C4-2B (cell line): ENCODE data around the gene TCF4.

Experiments used
- H3K27ac ChIP-seq: fragments of 450-650 bp; 2 replicates; pipeline ENCODE4 v1.5.1; 2017
- ZFX ChIP-seq: fragments of 450-650 bp; IDR thresholded peaks from 2 replicates; pipeline ENCODE4 v1.6.1; 2017
- TF ChIP-seq, protein P1 (sequence below): fragments of 450-650 bp; conservative IDR thresholded peaks from 2 replicates; pipeline ENCODE4 v1.5.1; 2017; ENCODE audit warnings: mild to moderate bottlenecking

The TCF4 gene

DNA sequence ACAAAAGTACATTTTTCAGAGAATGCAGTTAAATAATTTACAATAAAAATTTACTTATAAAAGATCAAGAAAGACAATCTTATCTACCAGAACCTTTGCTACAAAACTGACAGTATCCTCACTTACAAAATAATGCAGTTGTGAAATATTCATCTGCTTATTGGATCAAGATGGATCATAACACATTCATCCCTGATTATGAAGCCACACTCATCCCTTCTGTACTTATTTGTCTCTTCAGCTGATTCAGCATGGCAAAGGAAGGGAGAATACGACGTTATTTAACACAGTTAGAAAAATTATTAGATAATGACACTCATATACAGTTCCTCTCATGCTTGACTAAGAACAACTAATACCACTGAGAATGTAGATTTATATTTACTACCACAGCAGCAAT, 46.4 kb downstream of the TCF4 start:
- TF ChIP-seq, protein P1, sequence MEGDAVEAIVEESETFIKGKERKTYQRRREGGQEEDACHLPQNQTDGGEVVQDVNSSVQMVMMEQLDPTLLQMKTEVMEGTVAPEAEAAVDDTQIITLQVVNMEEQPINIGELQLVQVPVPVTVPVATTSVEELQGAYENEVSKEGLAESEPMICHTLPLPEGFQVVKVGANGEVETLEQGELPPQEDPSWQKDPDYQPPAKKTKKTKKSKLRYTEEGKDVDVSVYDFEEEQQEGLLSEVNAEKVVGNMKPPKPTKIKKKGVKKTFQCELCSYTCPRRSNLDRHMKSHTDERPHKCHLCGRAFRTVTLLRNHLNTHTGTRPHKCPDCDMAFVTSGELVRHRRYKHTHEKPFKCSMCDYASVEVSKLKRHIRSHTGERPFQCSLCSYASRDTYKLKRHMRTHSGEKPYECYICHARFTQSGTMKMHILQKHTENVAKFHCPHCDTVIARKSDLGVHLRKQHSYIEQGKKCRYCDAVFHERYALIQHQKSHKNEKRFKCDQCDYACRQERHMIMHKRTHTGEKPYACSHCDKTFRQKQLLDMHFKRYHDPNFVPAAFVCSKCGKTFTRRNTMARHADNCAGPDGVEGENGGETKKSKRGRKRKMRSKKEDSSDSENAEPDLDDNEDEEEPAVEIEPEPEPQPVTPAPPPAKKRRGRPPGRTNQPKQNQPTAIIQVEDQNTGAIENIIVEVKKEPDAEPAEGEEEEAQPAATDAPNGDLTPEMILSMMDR, result no peak
- no peak for TF ChIP-seq ZFX
- H3K27ac ChIP-seq, result no peak overlapping the region

DNA sequence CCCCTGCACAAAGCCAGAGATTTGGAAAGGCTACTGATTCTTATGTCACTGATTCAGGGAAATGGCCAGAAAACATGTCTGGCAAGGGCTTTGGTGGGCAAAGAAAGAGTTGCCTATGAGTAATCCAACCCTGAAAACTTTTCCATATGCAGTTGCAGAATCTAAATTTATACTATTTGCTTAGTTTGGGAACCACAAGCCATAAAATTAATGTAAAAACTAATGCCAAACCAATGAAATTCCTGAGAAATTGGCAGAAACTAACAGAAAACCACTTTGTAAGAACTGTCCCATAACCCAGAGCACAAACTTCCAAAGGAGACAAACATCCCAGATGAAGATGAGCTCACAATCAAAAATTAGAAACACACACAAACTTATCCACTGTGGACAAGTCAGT, 48.8 kb downstream of the TCF4 start:
- no peak for TF ChIP-seq ZFX
- TF ChIP-seq, protein P1, result no peak
- H3K27ac ChIP-seq, result no peak overlapping the region

DNA sequence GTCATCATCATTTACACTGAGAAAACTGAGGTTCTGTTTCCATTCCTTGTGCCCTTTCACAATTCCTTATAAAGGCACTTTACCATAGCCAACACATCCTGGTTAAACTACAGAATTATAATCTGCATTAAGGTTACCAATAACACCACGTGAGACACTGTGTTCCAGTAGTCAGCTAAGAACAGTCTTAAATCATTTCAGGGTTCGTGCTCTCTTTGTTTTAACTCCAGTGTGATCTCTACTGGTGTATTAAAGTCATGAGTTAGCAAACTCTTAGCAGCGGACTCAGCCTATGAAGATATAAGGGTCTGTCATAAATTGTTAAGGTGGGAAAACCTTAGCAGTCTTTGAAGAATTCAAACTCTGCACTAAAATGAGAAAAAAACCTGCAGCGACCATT, 53.0 kb downstream of the TCF4 start:
- TF ChIP-seq ZFX, result no peak
- TF ChIP-seq, protein P1, result no peak
- no peak overlapping the region for H3K27ac ChIP-seq

DNA sequence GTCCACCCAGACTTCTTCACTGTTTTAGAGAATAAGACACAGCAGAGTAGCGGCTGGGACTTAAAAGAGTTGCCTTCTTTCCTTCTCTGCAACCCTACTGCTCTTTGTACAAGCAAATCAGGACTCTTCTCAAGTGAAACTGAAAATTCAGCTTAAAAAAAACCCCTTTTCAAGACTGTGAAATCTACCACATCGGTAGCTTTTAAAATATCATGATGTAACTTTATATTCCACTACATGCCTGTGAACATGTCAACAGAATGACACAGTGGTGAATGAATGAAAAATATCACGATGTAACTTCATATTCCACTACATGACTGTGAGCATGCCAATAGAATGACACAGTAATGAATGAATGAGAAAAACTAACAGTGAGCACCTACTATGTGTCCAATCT, 53.4 kb downstream of the TCF4 start:
- no peak overlapping the region for H3K27ac ChIP-seq
- no peak for TF ChIP-seq ZFX
- TF ChIP-seq, protein P1, result no peak

DNA sequence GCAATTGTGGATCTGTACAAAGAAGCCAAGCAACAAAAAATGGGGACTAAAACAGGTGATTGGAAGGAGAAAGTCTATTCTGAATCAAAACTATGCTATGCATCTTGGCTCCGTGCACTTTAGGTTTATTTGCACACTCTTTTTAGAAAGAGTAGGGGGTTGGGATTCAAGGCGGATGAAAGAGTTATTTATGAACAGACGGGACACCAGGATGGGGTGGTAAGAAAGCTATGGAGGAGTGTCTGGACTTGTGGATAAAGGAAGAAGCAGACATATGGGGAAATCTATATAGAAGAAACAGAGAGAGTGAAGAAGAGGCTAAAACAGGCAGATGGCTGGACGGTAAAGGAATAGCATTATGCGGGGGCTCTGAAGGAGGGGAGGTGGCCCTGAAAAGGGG, 57.8 kb downstream of the TCF4 start:
- no peak for TF ChIP-seq ZFX
- TF ChIP-seq, protein P1, result no peak
- H3K27ac ChIP-seq, result no peak overlapping the region

DNA sequence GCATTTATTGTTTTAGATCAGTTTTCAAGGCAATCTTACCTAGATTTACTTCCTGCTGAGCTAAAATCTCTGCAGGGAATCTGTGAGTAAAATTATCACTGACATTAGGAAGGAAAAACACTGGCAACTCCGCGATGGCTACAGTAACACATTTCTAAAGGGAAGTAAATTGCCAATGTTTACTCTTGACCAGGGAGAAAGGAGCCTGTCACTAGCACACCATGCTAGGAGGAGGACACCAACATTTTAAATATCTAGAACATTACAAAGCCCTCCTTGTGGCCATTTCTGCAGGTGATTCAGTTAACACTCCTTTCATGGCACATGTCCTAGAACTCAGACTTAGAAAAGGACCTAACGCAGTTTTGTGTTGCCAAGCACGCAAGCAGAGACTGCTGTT, 58.4 kb downstream of the TCF4 start:
- no peak overlapping the region for H3K27ac ChIP-seq
- no peak for TF ChIP-seq ZFX
- TF ChIP-seq, protein P1, result no peak

DNA sequence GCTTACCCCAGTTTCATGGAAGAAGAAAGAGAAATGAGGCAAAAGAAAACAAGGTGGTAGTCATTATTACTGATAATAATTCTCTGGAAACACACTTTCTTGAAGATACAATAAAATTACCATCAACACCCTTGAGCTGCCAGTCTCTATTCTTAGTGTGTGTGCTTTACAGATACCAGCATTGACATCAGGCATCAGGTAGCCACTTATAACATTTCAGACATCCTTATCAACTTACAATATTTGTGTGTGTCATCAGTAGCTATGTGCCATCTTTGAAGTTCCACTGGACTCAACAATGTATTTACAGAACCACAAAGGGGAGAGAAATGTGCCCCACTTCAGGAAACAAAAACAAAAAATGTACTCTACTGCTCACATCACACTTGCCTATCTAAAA, 62.1 kb downstream of the TCF4 start:
- TF ChIP-seq, protein P1, result no peak
- TF ChIP-seq ZFX, result no peak
- no peak overlapping the region for H3K27ac ChIP-seq
